HuH-7.5 (cell line): Measurements from ENCODE around the gene DENND6B.

Source experiments
- DNase-seq: peaks from one replicate; pipeline ENCODE4 v3.0.0; 2011; ENCODE audit warnings: low spot score

The DENND6B gene

DNA sequence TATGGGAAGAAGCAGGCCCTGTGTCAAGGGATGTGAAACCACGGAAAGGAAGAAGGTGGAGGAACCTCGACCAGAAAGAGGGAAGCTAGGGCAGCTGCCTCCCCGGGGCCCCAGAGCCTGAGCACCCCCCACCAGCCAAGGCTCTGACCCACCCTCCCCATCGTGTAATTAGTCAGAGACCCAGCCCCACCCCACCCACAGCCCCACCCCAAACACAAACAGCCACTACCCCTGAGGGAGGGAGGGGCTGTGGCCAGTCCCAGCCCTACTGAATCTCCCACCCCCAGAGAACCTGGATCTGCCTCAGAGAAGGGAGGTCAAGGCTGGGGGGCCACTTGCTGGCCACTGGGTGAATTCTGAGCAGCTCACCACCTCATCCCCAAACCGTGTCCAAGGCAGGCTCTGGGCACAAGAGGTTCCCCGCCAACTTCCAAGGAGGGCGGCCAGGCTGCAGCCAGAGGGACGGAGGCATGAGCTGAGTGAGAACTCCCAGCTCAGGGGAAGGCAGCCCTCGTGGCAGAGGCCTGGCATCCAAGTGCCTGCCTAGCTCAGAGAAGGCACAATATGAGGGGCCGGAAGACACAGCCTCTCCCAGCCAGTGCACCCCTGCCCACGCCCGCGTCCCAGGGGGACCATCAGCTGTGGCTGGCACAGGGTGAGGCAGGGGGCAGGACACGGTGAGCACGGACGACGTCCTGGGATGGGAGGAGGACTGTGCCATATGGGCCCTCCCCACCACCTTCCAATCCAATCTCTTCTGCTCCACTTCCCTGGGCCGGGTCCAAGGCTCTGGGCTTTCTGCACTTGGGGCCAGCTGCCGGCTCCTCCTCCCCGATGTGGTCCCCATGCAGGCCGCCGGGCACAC lies 22.1 kb downstream of the DENND6B start:
- DNase-seq, result no peak

DNA sequence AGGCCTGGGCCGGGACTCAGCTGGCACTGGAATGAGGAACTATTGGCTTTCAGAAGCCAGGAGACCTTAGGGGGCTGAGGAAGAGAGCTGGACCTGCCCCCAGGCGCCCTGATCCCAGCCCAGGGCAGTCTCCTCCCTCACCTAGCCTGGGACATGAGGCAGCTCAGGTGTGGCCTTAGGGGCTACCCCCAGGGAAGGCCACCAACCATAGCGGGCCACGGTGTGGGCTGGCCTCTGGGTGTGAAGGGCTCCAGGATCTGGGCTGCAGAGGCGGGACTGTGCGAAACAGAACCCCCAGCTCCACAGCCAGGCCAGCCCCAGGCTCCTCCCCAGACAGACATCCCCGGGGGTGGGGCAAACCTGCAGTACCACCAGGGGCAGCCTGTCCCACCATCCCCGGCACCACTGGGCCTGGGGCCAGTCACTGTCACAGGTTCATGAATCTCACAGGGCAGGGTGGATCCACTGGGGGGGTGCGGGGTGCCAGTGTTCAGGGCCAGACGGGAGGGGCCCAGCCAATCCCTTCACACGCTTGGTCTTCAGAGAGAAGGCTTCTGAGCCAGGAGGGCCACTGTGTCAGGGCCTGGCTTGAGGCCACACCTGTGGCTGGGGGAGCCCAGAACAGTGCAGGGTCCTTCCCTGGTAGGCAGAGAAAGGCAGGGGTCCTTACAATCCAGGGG lies 22.8 kb downstream of the DENND6B start:
- DNase-seq, result no peak

DNA sequence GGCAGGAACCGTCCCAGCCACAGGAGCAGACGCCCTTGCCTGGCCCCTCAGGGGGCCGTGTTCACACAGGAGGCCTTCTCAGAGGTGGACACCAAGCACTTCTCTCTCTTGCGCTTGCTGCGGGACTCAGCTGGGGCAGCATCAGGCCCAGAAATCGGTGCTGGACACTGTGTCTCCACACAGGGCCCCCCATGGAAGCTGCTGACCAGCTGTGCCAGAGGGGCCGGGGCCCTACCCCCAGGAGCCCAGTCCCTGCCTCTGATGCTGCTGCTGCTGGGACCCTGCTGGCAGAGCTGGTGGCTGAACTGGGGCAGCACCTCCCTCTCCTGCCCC lies 23.3 kb downstream of the DENND6B start:
- DNase-seq, result no peak

DNA sequence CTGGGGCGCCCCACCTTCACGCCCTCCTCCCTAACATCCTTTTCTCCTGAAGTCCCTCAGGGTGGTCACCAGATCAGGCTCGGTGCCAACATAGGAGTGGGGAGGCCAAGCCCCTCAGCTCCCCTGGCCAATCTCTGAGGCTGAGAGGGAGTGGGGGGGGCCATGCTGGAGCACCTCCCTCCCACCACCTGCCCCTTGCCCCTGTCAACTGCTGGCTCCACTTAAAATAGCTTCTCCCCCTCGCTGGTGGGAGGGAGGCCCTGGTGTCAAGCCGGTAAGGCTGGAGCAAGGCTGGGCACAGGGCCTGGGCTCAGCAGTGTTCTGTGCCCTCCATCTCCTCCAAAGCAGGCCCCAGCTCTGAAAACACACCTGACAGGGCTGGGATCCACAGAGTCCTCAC lies 24.2 kb downstream of the DENND6B start:
- DNase-seq, result no peak

DNA sequence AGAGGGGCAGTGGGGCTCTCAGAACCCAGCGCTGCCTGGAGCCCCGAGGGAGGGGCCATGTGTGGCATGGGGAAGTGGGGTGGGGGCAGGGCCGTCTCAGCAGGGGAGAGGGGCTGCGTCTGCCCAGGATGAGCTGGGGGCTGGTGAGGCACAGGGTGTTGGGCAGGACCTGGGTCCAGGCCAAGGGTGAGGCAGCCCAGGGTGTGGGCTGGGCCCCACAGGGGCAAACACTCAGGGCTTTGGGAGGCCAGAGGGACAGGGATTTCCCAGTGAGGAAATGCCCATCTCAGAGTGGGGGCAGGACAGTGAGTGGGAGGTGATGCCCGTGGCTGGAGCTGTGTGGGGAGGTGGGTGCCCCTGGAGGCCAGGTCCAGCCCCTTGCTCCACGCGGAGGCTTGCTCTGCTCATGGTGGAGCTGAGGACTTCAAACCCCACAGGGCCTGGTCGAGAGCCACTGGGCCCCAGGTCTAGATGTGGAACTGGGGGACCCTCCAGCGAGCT lies 24.7 kb downstream of the DENND6B start:
- no peak for DNase-seq

DNA sequence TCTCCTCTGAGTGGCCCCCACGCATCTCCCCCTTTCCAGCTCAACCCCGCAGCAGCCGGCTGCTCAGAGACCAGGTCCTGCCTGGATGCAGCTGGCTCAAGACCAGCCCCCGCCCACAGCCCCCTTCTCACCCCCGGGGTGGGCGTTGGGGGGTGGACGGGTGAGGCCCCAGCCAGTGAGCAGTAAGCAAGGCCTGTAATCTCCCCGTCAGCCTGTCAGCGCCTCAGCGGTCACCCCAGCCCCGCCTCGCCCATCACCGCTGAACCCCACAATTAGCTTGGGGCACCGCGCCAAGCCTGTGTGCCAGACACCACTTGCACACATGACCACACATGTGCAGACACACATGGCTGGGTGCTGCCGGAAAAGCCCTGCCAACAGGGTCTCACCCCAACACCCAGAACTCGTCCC lies 25.2 kb downstream of the DENND6B start:
- no peak for DNase-seq

DNA sequence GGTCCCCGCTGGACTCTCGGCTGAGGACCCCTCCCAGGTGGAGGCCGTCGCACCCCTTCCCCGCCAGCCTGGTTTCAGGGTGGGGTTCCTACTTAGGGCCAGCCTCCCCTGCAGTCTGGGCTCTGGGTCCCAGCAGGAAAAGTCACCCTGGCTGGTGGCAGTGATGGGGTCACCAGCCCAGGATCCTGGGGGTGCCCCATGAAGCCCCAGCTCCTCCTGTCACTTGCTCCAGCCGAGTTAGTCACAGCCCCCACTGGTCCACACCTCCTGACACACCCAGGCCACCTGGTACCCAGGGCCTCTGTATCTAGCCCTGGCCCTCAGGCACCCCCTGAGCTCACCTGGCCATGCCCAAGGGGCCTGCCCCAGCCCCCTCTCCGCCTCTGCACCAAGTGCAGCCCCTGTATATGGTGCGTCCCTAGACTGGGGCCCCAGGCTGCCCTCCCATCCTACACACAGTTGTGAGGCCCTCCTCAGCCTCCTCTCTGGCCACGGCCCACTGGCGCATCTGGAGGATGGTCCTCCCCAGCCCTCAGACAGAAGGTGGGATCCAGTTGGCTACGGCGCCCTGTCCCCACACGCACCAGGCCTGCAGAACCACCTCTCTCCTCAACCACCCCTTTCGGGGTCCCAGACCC lies 26.1 kb downstream of the DENND6B start:
- no peak for DNase-seq

DNA sequence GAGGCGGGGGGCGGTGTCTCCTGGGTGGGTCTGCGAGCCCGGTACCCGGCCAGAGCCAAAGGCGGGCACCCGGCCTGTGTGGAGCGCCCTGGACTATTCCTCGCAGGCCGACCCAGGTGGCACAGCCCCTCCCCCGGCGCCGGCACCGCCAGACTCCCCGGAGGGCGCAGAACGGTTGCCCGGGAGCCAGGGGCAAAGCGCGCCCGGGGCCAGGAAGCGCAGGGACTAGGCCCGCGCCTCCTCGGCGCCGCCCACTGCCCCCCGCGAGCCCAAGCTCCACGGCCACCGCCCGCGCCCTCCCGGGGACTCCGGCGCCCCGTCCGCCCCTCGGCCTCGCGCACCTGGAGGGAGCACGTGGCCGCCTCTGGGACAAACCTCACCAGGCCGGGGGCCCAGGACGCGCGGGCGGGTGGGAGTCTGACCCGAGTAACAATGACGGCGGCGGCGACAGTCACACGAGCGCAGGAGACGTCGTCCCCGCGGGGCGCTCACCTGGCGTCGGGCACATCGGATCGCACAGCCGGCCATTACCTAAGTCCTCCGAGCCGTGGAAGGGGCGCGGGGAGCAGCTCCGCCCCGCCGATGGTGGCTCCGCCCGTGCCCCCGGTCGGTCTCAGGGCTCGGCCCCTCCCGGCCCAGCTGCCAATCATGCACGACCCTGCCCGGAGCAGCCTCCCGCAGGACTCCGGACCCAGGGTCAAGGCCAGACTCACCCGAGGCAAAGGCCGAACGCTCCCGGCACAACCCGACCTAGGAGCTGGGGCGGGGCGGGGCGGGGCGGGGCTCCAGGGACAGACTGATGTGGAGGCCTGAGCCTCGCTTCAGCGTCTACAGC lies 26.8 kb downstream of the DENND6B start:
- DNase-seq, result peak; percentile 99

DNA sequence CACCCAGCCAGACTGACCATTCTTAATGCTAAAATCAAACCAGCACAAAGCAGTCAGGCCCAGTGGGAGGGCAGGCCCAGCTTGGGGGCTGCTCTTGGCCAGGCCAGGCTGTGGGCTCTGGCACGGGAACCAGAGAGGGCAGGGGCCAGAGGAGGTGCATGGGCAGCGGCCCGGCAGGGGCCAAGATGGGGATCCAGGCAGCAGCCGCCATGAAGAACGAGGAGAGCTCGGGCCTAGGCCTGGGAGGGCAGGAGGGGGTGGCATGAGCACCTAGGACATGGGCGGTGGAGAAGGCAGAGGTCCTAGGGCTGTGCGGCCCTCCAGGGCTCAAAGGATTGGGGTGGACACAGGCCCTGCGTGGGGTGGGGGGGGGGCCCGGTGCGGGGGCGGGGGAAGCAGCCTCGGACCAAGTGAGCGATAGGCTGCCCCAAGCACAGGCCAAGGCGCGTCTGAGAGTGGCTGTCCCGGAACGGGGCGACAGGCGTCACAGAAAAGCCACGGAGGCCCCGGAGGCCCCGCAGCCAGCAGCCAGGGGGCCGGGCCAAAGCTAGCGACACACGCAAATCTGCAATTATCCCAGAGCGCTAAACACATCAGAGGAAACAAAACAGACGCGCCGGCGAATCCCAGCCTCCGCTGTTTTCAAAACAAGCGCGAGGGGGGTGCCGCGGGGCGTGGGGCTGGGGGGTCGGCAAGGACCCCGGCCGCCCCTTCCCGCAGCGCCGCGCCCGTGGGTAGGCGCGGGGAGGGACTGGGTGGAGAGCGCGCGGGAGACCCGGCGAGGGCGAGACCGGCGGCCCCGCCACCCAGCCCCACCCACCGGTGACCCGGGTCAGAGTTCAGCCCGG lies 27.7 kb downstream of the DENND6B start:
- DNase-seq, result no peak

DNA sequence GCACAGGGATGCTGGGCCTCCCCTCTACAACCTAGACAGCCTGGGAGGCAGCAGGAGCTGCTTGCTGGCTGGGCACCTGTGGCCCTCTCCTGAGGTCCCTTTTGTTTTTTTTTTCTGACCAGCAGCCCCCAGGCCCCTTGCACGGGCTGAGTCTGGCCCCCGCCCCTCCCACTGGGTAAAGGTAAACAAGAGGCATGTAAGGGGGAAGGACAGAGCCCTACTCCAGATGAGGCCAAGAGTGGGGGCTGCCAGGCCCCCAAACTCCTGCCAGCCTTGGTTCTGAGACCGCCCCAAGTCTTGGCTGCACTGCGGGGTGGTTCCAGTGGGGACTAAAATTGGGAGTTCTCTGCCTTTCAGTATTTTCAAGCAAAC lies 28.6 kb downstream of the DENND6B start:
- no peak for DNase-seq

DNA sequence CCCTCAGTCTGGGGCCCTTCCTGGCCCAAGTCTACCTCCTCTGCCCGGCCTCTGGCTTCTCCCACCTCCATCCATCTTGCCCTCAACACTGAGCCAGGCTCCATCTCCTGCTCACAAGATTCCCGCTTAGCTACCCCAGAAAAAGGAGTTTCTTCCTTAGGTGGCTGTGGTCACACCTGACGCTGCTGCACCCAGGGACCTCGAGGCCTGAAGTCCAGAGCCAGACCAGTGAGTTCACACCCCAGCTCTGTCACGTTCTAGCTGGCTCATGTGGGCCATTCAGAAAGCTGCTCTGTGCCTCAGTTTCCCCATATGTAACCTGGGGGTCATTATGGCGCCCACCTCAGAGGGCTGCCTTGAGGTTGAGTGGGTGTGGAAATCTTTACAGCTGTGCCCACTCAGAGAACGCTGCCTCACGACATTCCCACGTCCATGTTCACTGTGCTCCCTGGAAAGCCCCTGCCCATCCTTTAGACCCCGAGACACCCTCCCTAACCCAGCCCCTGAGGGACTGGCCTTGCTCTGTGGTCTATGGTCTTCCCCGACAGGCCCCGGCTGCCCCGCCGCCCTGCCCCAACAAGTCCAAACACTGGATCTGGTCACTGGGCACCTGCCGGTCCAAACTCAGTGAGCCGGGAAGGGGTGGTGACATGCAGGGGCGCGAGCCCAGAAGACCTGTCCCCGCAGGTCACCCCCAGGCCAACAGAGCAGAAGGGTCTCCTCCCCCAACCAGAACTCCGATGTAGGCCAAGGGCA lies 29.1 kb downstream of the DENND6B start:
- DNase-seq, result no peak

DNA sequence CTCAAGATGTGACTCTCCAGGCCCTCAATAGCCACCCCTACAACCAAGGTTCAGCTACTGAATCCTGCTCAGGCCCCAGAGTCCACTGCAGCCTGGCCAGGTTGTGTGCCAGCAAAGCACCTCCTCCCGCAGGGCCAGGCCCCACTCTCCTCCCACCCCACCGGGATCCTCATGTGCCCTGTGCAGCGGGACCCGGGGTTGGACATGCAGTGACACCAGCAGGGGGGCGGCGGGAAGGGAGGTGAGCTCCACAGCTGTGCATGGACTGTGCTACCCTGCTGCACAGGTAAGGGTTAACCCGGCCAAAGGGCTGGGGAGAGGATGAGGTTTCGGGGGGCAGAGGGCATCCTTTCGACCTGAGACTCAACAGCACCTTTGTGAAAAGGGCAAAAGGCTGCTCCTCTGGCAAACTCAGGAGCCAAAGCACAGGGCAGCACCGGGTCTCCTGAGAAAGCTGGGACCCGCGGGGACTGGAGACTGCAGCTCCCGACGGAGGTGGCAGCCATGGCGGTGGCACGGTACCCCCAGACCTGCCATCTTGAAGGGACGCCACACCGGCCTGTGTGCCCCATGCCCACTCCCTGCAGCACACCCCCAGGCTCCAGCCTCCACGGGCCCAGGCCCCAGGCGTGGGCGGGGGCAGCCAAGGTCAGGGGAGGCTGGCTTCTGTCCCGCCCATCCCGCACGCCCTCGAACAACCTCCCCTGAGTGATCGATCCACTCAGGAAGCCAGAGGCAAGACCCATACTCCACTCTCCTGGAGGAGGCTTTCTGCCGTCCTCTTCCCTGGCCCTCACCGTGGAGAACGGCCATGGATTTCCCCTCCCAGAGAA lies 29.9 kb downstream of the DENND6B start:
- no peak for DNase-seq

DNA sequence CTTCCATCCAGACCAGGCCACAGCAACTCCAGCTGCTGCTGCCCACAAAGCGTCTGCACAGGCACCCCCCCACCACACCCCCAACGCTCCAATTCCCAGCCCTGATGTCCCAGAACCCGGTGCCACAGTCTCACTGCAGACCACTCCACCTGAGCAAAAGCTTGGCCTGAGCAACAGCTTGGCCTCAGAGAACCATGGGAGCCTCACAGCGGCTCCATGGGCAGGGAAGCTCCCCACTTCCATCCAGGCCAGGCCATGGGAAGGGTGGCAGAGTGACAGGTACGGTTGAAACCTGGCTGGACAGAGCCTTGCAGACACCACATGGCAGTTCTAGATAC lies 32.5 kb downstream of the DENND6B start:
- DNase-seq, result no peak

DNA sequence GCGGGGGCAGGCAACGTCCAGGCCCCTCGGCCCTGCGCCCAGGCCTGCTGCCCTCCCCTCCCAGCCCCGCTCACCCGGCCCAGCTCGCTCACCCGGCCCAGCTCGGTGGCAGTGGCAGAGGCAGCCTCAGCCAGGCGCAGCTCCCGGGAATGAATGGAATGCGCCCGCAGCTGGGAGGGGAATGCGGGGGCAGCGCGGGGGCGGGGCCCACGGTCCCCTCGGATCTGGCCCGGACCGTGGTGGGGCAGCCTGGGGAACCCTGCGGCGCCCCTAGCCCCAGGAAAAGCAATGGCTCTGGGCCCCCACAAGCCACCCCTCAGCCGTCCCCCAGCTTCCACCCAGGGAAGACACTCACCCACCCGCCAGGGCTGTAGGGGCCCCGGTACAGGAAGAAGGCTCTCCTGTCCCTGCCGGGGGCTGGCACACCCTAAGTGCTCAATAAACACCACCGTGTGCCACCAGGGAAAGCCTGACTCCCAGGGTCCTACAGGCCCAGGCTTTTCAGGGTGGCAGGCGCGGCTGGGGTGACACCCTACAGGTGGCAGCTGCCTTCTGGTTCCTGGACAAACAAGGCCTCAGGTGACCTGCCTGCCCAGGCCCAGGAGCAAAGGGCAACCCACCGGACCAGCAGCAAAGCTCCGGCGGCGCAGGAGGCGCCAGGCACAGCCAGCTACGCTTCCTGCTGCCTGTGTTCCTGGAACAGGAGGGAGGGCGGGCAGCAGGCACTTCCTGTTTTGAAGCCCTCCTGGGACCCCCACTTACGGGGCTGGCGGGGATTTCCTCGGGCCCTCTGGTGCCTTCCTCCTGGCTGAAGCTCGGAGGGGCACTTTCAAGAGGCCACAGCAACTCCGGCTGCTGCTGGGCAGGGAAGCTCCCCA lies 33.1 kb downstream of the DENND6B start:
- peak; percentile 74 for DNase-seq

DNA sequence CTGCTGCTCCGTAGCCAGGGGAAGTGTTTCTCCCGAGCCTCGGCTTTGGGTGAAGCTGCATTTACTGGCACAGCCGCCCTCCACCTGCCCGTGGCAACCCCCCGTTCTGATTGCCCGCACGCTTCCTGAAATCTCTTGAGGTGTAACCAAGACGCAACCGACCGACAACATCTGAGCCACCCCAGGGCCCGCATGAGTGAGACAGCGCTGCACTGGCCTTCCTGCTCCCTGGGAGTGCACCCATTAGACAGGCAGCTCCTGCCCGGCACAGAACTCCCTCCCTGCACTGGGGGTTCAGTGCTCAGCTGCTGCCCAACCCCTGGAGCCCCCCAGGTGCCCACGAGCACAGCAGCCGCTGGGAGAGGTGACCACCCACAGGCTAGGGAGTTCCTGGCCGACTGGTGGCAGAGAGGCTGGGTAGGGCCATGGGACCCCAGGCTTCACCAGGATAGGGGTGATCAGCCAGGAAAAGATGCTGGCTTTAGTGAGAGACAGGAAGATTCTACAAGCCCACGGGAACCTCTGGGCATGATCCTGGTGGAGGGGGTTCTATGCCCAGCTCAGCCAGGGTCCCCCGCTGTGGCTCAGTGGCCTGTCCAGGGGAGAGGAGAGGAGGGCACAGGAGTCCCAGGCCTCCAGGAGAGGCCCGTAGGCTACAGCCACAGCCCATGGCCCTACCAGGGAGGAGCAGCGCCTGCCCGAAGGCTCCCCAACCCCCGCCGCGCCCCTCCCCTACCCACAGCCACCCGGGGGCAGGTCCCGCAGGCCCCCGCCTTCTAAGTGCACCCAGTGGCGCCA lies 34.0 kb downstream of the DENND6B start:
- no peak for DNase-seq

DNA sequence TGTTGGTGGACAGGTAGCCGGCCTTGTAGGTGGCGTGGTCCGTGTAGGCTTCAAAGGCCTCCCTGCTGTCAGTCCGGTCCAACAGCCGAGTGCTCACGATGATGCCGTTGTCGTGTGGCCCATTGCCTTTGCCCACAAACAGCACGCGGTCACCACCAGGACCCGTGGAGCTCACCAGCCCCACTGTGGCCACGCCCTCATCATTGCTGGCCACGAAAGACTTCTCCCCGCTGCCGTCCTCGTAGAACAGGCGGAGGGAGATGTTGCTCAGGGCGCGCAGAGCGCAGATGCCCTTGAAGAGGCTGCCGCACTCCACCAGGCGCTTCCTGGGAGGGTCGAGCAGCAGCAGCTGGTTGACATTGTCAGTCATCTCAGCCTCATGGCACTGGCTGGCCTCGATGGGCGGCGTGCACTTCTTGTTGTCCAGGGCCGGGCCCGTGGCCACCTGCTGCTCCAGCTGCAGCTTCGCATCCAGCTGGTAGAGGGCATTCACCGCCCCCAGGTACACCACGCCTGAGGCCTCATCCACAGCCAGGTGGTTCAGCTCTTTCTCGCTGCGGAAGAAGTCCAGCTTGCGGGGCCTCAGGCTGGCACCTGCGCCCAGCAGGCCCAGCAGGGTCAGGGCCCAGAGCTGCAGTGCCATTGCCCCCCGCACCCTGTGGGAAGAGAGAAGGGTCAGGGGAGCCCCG lies 36.7 kb downstream of the DENND6B start:
- no peak for DNase-seq
